GM12872 (cell line): ENCODE data around the gene GALNTL6.

Experiments
- CTCF ChIP-seq: IDR thresholded peaks from 3 replicates; pipeline ENCODE4 v1.5.1; 2011; ENCODE audit warnings: low read depth, mild to moderate bottlenecking, low read length, moderate library complexity; ENCODE audit not compliant: insufficient read depth

The GALNTL6 gene

GRCh38 chr4:172104539-172104938 is 291.3 kb downstream of the GALNTL6 start:
- TF ChIP-seq CTCF = no peak

- no peak for TF ChIP-seq CTCF
These were observed 292.7 kb downstream of the GALNTL6 start for GRCh38 chr4:172105918-172106317.

GRCh38 chr4:172109466-172109865 is 296.3 kb downstream of the GALNTL6 start:
- no peak for TF ChIP-seq CTCF

GRCh38 chr4:172124656-172125308 is 311.6 kb downstream of the GALNTL6 start:
- TF ChIP-seq CTCF = no peak

- TF ChIP-seq CTCF = no peak
These were observed 312.2 kb downstream of the GALNTL6 start for GRCh38 chr4:172125443-172125842.

GRCh38 chr4:172127168-172127567 is 314.0 kb downstream of the GALNTL6 start:
- TF ChIP-seq CTCF = no peak

- no peak for TF ChIP-seq CTCF
These were observed 316.4 kb downstream of the GALNTL6 start for GRCh38 chr4:172129593-172129992.

GRCh38 chr4:172134521-172134920 is 321.3 kb downstream of the GALNTL6 start:
- no peak for TF ChIP-seq CTCF
